HepG2 (cell line): ENCODE data around the gene DIPK1B. TPM values are rescaled to one million over a fixed set of nuclear protein-coding genes. Genes with fewer than 3 reads are reported as not detected.

Source experiments
- BHLHE40 ChIP-seq: IDR thresholded peaks from 2 replicates; pipeline ENCODE4 v1.6.1; 2011; ENCODE audit warnings: low read length, improper control_type of control experiment
- FOXA1 ChIP-seq, 2 experiments: fragments of 450-650 bp in 1 of 2; sonication (generic) in 1 of 2; formaldehyde crosslinking in 1 of 2; IDR thresholded peaks; 2 replicates each; pipeline versions ENCODE4 v1.4.0 to v1.6.1; 2016 to 2020; ENCODE audit warnings: missing genetic modification reagents in 1 of 2
- HNRNPL ChIP-seq: fragments of 200-400 bp; formaldehyde crosslinking; IDR thresholded peaks from 2 replicates; pipeline ENCODE4 v1.6.1; 2017; ENCODE audit warnings: mild to moderate bottlenecking, low read depth, low read length
- ISX ChIP-seq: sonication (generic); formaldehyde crosslinking; conservative IDR thresholded peaks from 2 replicates; pipeline ENCODE4 v1.5.0; 2020; ENCODE audit warnings: missing genetic modification reagents
- KDM1A ChIP-seq: IDR thresholded peaks from 2 replicates; pipeline ENCODE4 v1.6.1; 2016; ENCODE audit warnings: missing compliant biosample characterization
- KLF16 ChIP-seq, 2 experiments: sonication (generic) in 1 of 2; formaldehyde crosslinking in 1 of 2; IDR thresholded peaks; 2 replicates each; pipeline versions ENCODE4 v1.6.1 to v1.8.0; 2016 to 2023; ENCODE audit warnings: missing genetic modification reagents in 2 of 2, missing compliant biosample characterization in 1 of 2
- MED8 ChIP-seq: sonication (generic); formaldehyde crosslinking; IDR thresholded peaks from 2 replicates; pipeline ENCODE4 v1.8.1; 2023; ENCODE audit warnings: mild to moderate bottlenecking, missing genetic modification reagents; ENCODE audit not compliant: insufficient replicate concordance
- NR3C1 ChIP-seq: sonication (generic); formaldehyde crosslinking; IDR thresholded peaks from 2 replicates; pipeline ENCODE4 v1.4.0; 2020; ENCODE audit warnings: missing genetic modification reagents
- U2AF2 ChIP-seq: fragments of 200-400 bp; formaldehyde crosslinking; IDR thresholded peaks from 2 replicates; pipeline ENCODE4 v1.6.1; 2017; ENCODE audit warnings: low read depth, mild to moderate bottlenecking, low read length
- ZBTB8A ChIP-seq: sonication (generic); formaldehyde crosslinking; IDR thresholded peaks from 2 replicates; pipeline ENCODE4 v1.4.0; 2020; ENCODE audit warnings: mild to moderate bottlenecking, low read depth, missing genetic modification reagents, borderline replicate concordance
- ZFP36 ChIP-seq: fragments of 150-350 bp; IDR thresholded peaks from 2 replicates; pipeline ENCODE4 v1.6.1; 2018; ENCODE audit warnings: borderline replicate concordance, low read length, low read depth; ENCODE audit not compliant: partially characterized antibody
- ZNF34 ChIP-seq: sonication (generic); formaldehyde crosslinking; IDR thresholded peaks from 2 replicates; pipeline ENCODE4 v1.4.0; 2020; ENCODE audit warnings: mild to moderate bottlenecking, missing genetic modification reagents, borderline replicate concordance
- ZNF343 ChIP-seq: sonication (generic); formaldehyde crosslinking; IDR thresholded peaks from 2 replicates; pipeline ENCODE4 v1.4.0; 2020; ENCODE audit warnings: mild to moderate bottlenecking, missing genetic modification reagents
- ZNF670 ChIP-seq: sonication (generic); formaldehyde crosslinking; IDR thresholded peaks from 2 replicates; pipeline ENCODE4 v1.8.0; 2022; ENCODE audit warnings: mild to moderate bottlenecking, missing genetic modification reagents, borderline replicate concordance
- ZNF768 ChIP-seq: sonication (generic); formaldehyde crosslinking; IDR thresholded peaks from 2 replicates; pipeline ENCODE4 v1.4.0; 2020; ENCODE audit warnings: missing genetic modification reagents
- ZNF839 ChIP-seq: sonication (generic); formaldehyde crosslinking; IDR thresholded peaks from 2 replicates; pipeline ENCODE4 v1.4.0; 2020; ENCODE audit warnings: missing genetic modification reagents, mild to moderate bottlenecking, borderline replicate concordance
- ZSCAN31 ChIP-seq: sonication (generic); formaldehyde crosslinking; IDR thresholded peaks from 2 replicates; pipeline ENCODE4 v1.5.0; 2020; ENCODE audit warnings: low read depth, mild to moderate bottlenecking, missing genetic modification reagents
- polyA plus RNA-seq, 8 experiments: library from polyadenylated mRNA; depleted of rRNA in 3 of 8; stranded (reverse) in 7 of 8; unstranded in 1 of 8; fragments of >200 nt; fragmentation: Illumina TruSeq in 4 of 8; extraction: Trizol in 4 of 8; gene quantifications; 2 replicates each; pipeline versions ENCODE4 v1.2.1 to v1.2.3, GENCODE V29; 2011 to 2016; ENCODE audit warnings: low read depth in 4 of 8, missing spikeins in 1 of 8, mixed read lengths in 1 of 8; ENCODE audit not compliant: insufficient read depth in 1 of 8
- total RNA-seq, 5 experiments: library from RNA; depleted of rRNA; stranded (reverse); fragments of >200 nt; fragmentation: Illumina TruSeq; extraction: Trizol; gene quantifications; 2 replicates each; pipeline ENCODE4 v1.2.3, GENCODE V29; 2016; ENCODE audit warnings: low read depth in 1 of 5
- TF ChIP-seq, protein P1 (sequence below): IDR thresholded peaks from 2 replicates; pipeline ENCODE4 v1.6.1; 2016; ENCODE audit warnings: low read depth, missing genetic modification reagents, missing compliant biosample characterization
- TF ChIP-seq, protein P2 (sequence below): sonication (generic); formaldehyde crosslinking; IDR thresholded peaks from 2 replicates; pipeline ENCODE4 v1.4.0; 2020; ENCODE audit warnings: missing genetic modification reagents, mild to moderate bottlenecking, borderline replicate concordance
- TF ChIP-seq, protein P3 (sequence below): sonication (generic); formaldehyde crosslinking; IDR thresholded peaks from 2 replicates; pipeline ENCODE4 v1.4.0; 2020; ENCODE audit warnings: missing genetic modification reagents

The DIPK1B gene
- total and polyA plus RNA-seq, 2 of the 13 experiments (the other 11 are each of a cell fraction or from before 2014, with no cell fraction given): 0.18 to 3.9 TPM

DNA sequence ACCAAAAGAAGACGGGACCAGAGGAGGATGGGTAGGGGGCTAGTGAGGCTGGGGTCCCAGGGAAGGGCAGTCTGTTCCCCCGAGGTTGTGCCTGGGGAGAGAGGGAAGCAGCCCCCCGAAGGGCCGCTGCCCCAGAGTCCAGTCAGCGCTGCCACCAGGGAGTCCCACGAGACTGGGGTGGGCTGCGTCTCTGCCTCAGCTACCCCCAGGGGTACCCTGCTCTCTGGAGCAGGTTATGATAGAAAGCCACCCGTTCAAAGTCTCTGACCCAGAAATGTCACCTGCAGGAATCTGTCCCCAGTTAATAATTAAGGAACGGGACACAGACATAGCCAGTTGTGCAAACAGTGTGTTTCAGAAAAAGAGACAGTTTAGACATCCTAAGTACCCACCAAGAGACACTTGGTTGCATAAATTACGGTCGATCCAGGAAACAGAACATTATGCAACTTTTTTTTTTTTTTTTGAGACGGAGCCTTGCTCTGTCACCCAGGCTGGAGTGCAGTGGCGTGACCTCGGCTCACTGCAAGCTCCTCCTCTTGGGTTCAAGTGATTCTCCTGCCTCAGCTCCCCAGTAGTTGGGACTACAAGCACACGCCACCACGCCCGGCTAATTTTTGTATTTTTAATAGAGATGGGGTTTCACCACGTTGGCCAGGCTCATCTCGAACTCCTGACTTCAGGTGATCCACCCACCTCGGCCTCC is 14.4 kb upstream of the DIPK1B start (continued):
- no peak for TF ChIP-seq ZNF670
- no peak for TF ChIP-seq ZBTB8A (CRISPR knock-in tag)
- TF ChIP-seq MED8 (CRISPR knock-in tag): no peak
- TF ChIP-seq, protein P1, sequence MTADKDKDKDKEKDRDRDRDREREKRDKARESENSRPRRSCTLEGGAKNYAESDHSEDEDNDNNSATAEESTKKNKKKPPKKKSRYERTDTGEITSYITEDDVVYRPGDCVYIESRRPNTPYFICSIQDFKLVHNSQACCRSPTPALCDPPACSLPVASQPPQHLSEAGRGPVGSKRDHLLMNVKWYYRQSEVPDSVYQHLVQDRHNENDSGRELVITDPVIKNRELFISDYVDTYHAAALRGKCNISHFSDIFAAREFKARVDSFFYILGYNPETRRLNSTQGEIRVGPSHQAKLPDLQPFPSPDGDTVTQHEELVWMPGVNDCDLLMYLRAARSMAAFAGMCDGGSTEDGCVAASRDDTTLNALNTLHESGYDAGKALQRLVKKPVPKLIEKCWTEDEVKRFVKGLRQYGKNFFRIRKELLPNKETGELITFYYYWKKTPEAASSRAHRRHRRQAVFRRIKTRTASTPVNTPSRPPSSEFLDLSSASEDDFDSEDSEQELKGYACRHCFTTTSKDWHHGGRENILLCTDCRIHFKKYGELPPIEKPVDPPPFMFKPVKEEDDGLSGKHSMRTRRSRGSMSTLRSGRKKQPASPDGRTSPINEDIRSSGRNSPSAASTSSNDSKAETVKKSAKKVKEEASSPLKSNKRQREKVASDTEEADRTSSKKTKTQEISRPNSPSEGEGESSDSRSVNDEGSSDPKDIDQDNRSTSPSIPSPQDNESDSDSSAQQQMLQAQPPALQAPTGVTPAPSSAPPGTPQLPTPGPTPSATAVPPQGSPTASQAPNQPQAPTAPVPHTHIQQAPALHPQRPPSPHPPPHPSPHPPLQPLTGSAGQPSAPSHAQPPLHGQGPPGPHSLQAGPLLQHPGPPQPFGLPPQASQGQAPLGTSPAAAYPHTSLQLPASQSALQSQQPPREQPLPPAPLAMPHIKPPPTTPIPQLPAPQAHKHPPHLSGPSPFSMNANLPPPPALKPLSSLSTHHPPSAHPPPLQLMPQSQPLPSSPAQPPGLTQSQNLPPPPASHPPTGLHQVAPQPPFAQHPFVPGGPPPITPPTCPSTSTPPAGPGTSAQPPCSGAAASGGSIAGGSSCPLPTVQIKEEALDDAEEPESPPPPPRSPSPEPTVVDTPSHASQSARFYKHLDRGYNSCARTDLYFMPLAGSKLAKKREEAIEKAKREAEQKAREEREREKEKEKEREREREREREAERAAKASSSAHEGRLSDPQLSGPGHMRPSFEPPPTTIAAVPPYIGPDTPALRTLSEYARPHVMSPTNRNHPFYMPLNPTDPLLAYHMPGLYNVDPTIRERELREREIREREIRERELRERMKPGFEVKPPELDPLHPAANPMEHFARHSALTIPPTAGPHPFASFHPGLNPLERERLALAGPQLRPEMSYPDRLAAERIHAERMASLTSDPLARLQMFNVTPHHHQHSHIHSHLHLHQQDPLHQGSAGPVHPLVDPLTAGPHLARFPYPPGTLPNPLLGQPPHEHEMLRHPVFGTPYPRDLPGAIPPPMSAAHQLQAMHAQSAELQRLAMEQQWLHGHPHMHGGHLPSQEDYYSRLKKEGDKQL (CRISPR knock-in tag): 0 out of 2 replicates have a peak, but pooled peaks have one; percentile 48
- TF ChIP-seq ZFP36: no peak
- no peak for TF ChIP-seq BHLHE40
- no peak for TF ChIP-seq ZNF34 (CRISPR knock-in tag)
- TF ChIP-seq ISX (CRISPR knock-in tag): no peak
- TF ChIP-seq ZNF839: no peak
- TF ChIP-seq U2AF2: no peak
- TF ChIP-seq, protein P2, sequence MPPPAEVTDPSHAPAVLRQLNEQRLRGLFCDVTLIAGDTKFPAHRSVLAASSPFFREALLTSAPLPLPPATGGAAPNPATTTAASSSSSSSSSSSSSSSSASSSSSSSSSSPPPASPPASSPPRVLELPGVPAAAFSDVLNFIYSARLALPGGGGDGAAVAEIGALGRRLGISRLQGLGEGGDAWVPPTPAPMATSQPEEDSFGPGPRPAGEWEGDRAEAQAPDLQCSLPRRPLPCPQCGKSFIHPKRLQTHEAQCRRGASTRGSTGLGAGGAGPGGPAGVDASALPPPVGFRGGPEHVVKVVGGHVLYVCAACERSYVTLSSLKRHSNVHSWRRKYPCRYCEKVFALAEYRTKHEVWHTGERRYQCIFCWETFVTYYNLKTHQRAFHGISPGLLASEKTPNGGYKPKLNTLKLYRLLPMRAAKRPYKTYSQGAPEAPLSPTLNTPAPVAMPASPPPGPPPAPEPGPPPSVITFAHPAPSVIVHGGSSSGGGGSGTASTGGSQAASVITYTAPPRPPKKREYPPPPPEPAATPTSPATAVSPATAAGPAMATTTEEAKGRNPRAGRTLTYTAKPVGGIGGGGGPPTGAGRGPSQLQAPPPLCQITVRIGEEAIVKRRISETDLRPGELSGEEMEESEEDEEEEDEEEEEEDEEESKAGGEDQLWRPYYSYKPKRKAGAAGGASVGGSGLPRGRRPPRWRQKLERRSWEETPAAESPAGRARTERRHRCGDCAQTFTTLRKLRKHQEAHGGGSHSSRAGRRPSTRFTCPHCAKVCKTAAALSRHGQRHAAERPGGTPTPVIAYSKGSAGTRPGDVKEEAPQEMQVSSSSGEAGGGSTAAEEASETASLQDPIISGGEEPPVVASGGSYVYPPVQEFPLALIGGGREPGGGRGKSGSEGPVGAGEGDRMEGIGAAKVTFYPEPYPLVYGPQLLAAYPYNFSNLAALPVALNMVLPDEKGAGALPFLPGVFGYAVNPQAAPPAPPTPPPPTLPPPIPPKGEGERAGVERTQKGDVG: no peak
- TF ChIP-seq, protein P3, sequence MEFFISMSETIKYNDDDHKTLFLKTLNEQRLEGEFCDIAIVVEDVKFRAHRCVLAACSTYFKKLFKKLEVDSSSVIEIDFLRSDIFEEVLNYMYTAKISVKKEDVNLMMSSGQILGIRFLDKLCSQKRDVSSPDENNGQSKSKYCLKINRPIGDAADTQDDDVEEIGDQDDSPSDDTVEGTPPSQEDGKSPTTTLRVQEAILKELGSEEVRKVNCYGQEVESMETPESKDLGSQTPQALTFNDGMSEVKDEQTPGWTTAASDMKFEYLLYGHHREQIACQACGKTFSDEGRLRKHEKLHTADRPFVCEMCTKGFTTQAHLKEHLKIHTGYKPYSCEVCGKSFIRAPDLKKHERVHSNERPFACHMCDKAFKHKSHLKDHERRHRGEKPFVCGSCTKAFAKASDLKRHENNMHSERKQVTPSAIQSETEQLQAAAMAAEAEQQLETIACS (CRISPR knock-in tag): no peak
- no peak for TF ChIP-seq NR3C1
- TF ChIP-seq ZNF768: no peak
- no peak for TF ChIP-seq ZNF343
- TF ChIP-seq KLF16 (CRISPR knock-in tag; IDR thresholded peaks at IDR 0.05): no peak
- no peak for TF ChIP-seq FOXA1 (IDR thresholded peaks at IDR 0.05)
- peak; percentile 34; the same call in 1 of the 2 replicates for TF ChIP-seq FOXA1 (CRISPR knock-in tag; IDR thresholded peaks at IDR 0.05)
- TF ChIP-seq KDM1A (CRISPR knock-in tag): no peak
- no peak for TF ChIP-seq ZSCAN31
- no peak for TF ChIP-seq HNRNPL
